HEK293 (cell line): ENCODE measurements around the gene DAP.

Experiments used
- TCF7L2 ChIP-seq: IDR thresholded peaks from 2 replicates; pipeline ENCODE4 v1.6.1; 2011; ENCODE audit warnings: low read depth, mild to moderate bottlenecking, inconsistent platforms, low read length, moderate library complexity, borderline replicate concordance
- YY1 ChIP-seq: fragments of 450-650 bp; formaldehyde crosslinking; IDR thresholded peaks from 2 replicates; pipeline ENCODE4 v1.5.1; 2018; ENCODE audit warnings: missing biosample characterization, missing genetic modification characterization
- ZNF112 ChIP-seq: fragments of 450-650 bp; formaldehyde crosslinking; IDR thresholded peaks from 2 replicates; pipeline ENCODE4 v1.5.0; 2017; ENCODE audit warnings: missing biosample characterization, missing genetic modification characterization
- ZNF114 ChIP-seq: fragments of 450-650 bp; formaldehyde crosslinking; IDR thresholded peaks from 2 replicates; pipeline ENCODE4 v1.5.0; 2017; ENCODE audit warnings: missing biosample characterization, missing genetic modification characterization
- ZNF239 ChIP-seq: fragments of 450-650 bp; formaldehyde crosslinking; IDR thresholded peaks from 2 replicates; pipeline ENCODE4 v1.5.1; 2016; ENCODE audit warnings: missing biosample characterization, missing genetic modification characterization
- TF ChIP-seq, protein P1 (sequence below): sonication (generic); formaldehyde crosslinking; IDR thresholded peaks from 2 replicates; pipeline ENCODE4 v1.8.1; 2022; ENCODE audit warnings: mild to moderate bottlenecking, moderate library complexity, missing genetic modification reagents
- TF ChIP-seq, protein P2 (sequence below): fragments of 450-650 bp; formaldehyde crosslinking; IDR thresholded peaks from 2 replicates; pipeline ENCODE4 v1.5.1; 2016; ENCODE audit warnings: missing biosample characterization, missing genetic modification characterization
- TF ChIP-seq, protein P3 (sequence below): fragments of 450-650 bp; formaldehyde crosslinking; IDR thresholded peaks from 2 replicates; pipeline ENCODE4 v1.5.1; 2016; ENCODE audit warnings: missing biosample characterization, missing genetic modification characterization
- TF ChIP-seq, protein P4 (sequence below): fragments of 450-650 bp; formaldehyde crosslinking; IDR thresholded peaks from 2 replicates; pipeline ENCODE4 v1.5.1; 2016; ENCODE audit warnings: missing biosample characterization, missing genetic modification characterization, low read depth
- TF ChIP-seq, protein P5 (sequence below): fragments of 450-650 bp; formaldehyde crosslinking; IDR thresholded peaks from 2 replicates; pipeline ENCODE4 v1.5.1; 2016; ENCODE audit warnings: missing biosample characterization, missing genetic modification characterization
- TF ChIP-seq, protein P6 (sequence below): fragments of 450-650 bp; formaldehyde crosslinking; IDR thresholded peaks from 2 replicates; pipeline ENCODE4 v1.5.1; 2016; ENCODE audit warnings: missing biosample characterization, missing genetic modification characterization

DNA sequence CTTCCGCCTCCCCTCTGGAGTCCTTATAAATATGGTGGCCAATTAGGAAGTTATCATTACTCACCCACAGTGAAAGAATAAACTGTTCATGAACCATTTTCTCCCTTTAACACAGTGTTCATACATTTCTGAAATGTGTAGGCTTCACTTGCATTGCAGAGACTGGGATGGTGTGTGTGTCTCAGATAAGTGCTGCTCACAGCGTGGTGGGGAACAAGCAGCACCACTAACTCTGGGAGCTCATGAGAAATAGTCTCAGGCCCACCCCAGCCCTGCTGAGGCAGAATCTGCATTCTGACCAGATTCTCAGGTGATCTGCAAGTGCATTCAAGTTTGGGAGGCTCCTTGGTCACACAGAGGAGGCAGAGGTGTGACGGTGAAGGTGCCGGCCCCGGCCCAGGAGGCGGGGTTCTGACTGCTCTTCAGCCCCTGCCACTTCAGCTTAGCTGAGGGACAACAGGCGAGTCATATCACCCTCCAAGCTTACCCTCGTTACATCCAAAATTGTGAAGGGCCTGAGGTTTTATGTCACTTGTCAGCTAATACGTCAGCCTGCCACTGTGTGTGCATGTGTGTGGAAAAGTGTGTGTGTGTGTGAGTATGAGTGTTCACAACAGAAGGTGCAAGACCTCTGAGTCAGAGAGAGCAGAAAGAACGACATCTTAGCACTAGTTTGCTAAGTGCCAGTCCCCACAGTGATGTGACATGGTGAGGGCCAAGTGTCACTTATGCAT is 34.7 kb downstream of the DAP start:
- TF ChIP-seq, protein P1, sequence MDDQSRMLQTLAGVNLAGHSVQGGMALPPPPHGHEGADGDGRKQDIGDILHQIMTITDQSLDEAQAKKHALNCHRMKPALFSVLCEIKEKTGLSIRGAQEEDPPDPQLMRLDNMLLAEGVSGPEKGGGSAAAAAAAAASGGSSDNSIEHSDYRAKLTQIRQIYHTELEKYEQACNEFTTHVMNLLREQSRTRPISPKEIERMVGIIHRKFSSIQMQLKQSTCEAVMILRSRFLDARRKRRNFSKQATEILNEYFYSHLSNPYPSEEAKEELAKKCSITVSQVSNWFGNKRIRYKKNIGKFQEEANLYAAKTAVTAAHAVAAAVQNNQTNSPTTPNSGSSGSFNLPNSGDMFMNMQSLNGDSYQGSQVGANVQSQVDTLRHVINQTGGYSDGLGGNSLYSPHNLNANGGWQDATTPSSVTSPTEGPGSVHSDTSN (CRISPR knock-in tag), result no peak
- TF ChIP-seq ZNF114 (tag by site-specific recombination) (no peak), ZNF112 (tag by site-specific recombination) (no peak), ZNF239 (tag by site-specific recombination) (no peak), TCF7L2 (no peak), YY1 (no peak)
- TF ChIP-seq, protein P2, sequence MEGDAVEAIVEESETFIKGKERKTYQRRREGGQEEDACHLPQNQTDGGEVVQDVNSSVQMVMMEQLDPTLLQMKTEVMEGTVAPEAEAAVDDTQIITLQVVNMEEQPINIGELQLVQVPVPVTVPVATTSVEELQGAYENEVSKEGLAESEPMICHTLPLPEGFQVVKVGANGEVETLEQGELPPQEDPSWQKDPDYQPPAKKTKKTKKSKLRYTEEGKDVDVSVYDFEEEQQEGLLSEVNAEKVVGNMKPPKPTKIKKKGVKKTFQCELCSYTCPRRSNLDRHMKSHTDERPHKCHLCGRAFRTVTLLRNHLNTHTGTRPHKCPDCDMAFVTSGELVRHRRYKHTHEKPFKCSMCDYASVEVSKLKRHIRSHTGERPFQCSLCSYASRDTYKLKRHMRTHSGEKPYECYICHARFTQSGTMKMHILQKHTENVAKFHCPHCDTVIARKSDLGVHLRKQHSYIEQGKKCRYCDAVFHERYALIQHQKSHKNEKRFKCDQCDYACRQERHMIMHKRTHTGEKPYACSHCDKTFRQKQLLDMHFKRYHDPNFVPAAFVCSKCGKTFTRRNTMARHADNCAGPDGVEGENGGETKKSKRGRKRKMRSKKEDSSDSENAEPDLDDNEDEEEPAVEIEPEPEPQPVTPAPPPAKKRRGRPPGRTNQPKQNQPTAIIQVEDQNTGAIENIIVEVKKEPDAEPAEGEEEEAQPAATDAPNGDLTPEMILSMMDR (tag by site-specific recombination), result no peak
- TF ChIP-seq, protein P3, sequence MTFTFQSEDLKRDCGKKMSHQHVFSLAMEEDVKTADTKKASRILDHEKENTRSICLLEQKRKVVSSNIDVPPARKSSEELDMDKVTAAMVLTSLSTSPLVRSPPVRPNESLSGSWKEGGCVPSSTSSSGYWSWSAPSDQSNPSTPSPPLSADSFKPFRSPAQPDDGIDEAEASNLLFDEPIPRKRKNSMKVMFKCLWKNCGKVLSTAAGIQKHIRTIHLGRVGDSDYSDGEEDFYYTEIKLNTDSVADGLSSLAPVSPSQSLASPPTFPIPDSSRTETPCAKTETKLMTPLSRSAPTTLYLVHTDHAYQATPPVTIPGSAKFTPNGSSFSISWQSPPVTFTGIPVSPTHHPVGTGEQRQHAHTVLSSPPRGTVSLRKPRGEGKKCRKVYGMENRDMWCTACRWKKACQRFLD (tag by site-specific recombination), result no peak
- TF ChIP-seq, protein P4, sequence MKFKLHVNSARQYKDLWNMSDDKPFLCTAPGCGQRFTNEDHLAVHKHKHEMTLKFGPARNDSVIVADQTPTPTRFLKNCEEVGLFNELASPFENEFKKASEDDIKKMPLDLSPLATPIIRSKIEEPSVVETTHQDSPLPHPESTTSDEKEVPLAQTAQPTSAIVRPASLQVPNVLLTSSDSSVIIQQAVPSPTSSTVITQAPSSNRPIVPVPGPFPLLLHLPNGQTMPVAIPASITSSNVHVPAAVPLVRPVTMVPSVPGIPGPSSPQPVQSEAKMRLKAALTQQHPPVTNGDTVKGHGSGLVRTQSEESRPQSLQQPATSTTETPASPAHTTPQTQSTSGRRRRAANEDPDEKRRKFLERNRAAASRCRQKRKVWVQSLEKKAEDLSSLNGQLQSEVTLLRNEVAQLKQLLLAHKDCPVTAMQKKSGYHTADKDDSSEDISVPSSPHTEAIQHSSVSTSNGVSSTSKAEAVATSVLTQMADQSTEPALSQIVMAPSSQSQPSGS (tag by site-specific recombination), result no peak
- TF ChIP-seq, protein P5, sequence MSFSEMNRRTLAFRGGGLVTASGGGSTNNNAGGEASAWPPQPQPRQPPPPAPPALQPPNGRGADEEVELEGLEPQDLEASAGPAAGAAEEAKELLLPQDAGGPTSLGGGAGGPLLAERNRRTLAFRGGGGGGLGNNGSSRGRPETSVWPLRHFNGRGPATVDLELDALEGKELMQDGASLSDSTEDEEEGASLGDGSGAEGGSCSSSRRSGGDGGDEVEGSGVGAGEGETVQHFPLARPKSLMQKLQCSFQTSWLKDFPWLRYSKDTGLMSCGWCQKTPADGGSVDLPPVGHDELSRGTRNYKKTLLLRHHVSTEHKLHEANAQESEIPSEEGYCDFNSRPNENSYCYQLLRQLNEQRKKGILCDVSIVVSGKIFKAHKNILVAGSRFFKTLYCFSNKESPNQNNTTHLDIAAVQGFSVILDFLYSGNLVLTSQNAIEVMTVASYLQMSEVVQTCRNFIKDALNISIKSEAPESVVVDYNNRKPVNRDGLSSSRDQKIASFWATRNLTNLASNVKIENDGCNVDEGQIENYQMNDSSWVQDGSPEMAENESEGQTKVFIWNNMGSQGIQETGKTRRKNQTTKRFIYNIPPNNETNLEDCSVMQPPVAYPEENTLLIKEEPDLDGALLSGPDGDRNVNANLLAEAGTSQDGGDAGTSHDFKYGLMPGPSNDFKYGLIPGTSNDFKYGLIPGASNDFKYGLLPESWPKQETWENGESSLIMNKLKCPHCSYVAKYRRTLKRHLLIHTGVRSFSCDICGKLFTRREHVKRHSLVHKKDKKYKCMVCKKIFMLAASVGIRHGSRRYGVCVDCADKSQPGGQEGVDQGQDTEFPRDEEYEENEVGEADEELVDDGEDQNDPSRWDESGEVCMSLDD (tag by site-specific recombination), result no peak
- TF ChIP-seq, protein P6, sequence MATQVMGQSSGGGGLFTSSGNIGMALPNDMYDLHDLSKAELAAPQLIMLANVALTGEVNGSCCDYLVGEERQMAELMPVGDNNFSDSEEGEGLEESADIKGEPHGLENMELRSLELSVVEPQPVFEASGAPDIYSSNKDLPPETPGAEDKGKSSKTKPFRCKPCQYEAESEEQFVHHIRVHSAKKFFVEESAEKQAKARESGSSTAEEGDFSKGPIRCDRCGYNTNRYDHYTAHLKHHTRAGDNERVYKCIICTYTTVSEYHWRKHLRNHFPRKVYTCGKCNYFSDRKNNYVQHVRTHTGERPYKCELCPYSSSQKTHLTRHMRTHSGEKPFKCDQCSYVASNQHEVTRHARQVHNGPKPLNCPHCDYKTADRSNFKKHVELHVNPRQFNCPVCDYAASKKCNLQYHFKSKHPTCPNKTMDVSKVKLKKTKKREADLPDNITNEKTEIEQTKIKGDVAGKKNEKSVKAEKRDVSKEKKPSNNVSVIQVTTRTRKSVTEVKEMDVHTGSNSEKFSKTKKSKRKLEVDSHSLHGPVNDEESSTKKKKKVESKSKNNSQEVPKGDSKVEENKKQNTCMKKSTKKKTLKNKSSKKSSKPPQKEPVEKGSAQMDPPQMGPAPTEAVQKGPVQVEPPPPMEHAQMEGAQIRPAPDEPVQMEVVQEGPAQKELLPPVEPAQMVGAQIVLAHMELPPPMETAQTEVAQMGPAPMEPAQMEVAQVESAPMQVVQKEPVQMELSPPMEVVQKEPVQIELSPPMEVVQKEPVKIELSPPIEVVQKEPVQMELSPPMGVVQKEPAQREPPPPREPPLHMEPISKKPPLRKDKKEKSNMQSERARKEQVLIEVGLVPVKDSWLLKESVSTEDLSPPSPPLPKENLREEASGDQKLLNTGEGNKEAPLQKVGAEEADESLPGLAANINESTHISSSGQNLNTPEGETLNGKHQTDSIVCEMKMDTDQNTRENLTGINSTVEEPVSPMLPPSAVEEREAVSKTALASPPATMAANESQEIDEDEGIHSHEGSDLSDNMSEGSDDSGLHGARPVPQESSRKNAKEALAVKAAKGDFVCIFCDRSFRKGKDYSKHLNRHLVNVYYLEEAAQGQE, result no peak
